ENCODE data around the gene HMGCS2. TPM values are rescaled to one million over a fixed set of nuclear protein-coding genes. Genes with fewer than 3 reads are reported as not detected.

HMGCS2 gene
- total and polyA plus RNA-seq, 4 donors, result 297 to 944 (median 841) TPM

DNA sequence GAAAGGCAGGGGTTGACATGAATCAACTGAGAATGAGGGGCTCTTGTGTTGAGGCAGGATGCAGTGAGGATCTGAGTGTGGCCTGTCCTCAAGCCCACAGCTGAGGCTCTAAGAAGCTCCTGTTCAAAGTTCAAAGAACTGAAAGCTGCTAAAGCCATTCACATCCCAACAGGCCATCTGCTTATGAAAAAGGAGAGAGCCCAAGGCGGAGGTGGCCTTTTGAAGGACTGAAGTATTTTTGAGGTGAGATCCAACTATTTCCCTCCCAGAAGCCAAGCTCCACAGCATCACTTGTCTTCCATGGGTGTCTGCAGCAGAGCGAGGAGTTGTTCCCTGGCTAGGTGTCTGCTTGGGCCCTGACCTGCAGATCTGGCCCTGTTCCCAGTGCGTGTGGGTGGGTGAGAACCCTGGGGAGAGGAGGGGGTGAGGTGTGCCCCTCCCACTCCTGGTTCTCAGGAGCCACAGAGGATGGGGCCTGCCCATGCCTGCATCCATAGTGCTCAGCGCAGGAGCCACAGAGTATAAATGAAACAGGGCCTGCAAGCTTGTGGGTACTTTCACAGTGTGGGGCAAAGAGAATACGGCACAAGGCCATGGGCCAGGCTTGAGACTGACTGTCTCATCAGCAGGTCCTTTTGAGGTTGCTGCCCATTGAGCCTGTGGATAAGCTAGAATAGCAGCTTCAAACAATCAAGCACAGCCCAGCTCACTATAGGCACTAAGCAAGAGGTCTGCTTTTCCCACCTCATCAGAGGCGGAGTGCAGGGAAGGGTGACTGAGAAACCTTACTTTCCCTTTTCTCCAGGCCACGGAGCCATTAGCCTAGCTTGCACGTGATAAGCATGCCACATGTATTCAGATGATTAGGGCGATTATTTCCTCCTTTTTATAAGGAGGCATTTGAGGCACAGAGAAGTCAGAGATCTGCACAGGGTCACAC lies 26.8 kb upstream of the HMGCS2 start:
- H3K27me3 ChIP-seq (ENCODE audit: control insufficient read depth in 4 of 4, insufficient read depth in 4 of 4, low read length in 3 of 4), result no peaks in the 10 kb centered on the region
- H3K36me3 ChIP-seq (ENCODE audit: control insufficient read depth in 4 of 4, insufficient read depth in 3 of 4, low read depth in 1 of 4, low read length in 3 of 4), result no peaks in the 10 kb centered on the region
- H3K9me3 ChIP-seq (ENCODE audit: control insufficient read depth in 4 of 4, low read length in 3 of 4), result no peaks in the 10 kb centered on the region
- no peak overlapping the region for H3K4me3 ChIP-seq (ENCODE audit: low read depth in 1 of 3, low read length in 3 of 3)
- no peak overlapping the region for H3K27ac ChIP-seq (ENCODE audit: low read depth in 1 of 2, low read length in 2 of 2)
- H3K4me1 ChIP-seq (ENCODE audit: control insufficient read depth in 4 of 4, insufficient read depth in 4 of 4, low read length in 3 of 4), result peaks cover 6 to 15% (median 10%) of the 10 kb centered on the region in 4 donors
- TF ChIP-seq FOXA1 (IDR thresholded peaks at IDR 0.05) (no peak), GABPA (IDR thresholded peaks at IDR 0.05 in 1 of 2, conservative IDR thresholded peaks at IDR 0.05 in 1 of 2) (no peak), EGR1 (IDR thresholded peaks at IDR 0.05; ENCODE audit: low read depth in 2 of 2) (no peak), FOXA2 (IDR thresholded peaks at IDR 0.05) (no peak), SP1 (IDR thresholded peaks at IDR 0.05) (no peak), HNF4A (conservative IDR thresholded peaks at IDR 0.05) (no peak), NR2F2 (IDR thresholded peaks at IDR 0.05) (no peak), YY1 (IDR thresholded peaks at IDR 0.05) (no peak), RAD21 (IDR thresholded peaks at IDR 0.05) (no peak), HNF4G (IDR thresholded peaks at IDR 0.05) (no peak), TAF1 (conservative IDR thresholded peaks at IDR 0.05) (no peak), RXRA (IDR thresholded peaks at IDR 0.05) (no peak)
- TF ChIP-seq, protein P1, sequence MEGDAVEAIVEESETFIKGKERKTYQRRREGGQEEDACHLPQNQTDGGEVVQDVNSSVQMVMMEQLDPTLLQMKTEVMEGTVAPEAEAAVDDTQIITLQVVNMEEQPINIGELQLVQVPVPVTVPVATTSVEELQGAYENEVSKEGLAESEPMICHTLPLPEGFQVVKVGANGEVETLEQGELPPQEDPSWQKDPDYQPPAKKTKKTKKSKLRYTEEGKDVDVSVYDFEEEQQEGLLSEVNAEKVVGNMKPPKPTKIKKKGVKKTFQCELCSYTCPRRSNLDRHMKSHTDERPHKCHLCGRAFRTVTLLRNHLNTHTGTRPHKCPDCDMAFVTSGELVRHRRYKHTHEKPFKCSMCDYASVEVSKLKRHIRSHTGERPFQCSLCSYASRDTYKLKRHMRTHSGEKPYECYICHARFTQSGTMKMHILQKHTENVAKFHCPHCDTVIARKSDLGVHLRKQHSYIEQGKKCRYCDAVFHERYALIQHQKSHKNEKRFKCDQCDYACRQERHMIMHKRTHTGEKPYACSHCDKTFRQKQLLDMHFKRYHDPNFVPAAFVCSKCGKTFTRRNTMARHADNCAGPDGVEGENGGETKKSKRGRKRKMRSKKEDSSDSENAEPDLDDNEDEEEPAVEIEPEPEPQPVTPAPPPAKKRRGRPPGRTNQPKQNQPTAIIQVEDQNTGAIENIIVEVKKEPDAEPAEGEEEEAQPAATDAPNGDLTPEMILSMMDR (IDR thresholded peaks at IDR 0.05; ENCODE audit: low read depth, low read length, missing input control), result no peak
- TF ChIP-seq, protein P2, sequence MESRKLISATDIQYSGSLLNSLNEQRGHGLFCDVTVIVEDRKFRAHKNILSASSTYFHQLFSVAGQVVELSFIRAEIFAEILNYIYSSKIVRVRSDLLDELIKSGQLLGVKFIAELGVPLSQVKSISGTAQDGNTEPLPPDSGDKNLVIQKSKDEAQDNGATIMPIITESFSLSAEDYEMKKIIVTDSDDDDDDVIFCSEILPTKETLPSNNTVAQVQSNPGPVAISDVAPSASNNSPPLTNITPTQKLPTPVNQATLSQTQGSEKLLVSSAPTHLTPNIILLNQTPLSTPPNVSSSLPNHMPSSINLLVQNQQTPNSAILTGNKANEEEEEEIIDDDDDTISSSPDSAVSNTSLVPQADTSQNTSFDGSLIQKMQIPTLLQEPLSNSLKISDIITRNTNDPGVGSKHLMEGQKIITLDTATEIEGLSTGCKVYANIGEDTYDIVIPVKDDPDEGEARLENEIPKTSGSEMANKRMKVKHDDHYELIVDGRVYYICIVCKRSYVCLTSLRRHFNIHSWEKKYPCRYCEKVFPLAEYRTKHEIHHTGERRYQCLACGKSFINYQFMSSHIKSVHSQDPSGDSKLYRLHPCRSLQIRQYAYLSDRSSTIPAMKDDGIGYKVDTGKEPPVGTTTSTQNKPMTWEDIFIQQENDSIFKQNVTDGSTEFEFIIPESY (IDR thresholded peaks at IDR 0.05), result no peak
- TF ChIP-seq, protein P3, sequence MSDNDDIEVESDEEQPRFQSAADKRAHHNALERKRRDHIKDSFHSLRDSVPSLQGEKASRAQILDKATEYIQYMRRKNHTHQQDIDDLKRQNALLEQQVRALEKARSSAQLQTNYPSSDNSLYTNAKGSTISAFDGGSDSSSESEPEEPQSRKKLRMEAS (IDR thresholded peaks at IDR 0.05), result no peak
- TF ChIP-seq, protein P4, sequence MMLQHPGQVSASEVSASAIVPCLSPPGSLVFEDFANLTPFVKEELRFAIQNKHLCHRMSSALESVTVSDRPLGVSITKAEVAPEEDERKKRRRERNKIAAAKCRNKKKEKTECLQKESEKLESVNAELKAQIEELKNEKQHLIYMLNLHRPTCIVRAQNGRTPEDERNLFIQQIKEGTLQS (IDR thresholded peaks at IDR 0.05), result no peak
- TF ChIP-seq, protein P5, sequence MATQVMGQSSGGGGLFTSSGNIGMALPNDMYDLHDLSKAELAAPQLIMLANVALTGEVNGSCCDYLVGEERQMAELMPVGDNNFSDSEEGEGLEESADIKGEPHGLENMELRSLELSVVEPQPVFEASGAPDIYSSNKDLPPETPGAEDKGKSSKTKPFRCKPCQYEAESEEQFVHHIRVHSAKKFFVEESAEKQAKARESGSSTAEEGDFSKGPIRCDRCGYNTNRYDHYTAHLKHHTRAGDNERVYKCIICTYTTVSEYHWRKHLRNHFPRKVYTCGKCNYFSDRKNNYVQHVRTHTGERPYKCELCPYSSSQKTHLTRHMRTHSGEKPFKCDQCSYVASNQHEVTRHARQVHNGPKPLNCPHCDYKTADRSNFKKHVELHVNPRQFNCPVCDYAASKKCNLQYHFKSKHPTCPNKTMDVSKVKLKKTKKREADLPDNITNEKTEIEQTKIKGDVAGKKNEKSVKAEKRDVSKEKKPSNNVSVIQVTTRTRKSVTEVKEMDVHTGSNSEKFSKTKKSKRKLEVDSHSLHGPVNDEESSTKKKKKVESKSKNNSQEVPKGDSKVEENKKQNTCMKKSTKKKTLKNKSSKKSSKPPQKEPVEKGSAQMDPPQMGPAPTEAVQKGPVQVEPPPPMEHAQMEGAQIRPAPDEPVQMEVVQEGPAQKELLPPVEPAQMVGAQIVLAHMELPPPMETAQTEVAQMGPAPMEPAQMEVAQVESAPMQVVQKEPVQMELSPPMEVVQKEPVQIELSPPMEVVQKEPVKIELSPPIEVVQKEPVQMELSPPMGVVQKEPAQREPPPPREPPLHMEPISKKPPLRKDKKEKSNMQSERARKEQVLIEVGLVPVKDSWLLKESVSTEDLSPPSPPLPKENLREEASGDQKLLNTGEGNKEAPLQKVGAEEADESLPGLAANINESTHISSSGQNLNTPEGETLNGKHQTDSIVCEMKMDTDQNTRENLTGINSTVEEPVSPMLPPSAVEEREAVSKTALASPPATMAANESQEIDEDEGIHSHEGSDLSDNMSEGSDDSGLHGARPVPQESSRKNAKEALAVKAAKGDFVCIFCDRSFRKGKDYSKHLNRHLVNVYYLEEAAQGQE (IDR thresholded peaks at IDR 0.05), result no peak
- 86% methylated on average over 9 of the region's 9 CpGs for WGBS
- no peak overlapping the region for H3K9ac ChIP-seq (ENCODE audit: low read depth in 1 of 2, low read length in 2 of 2)
- DNase-seq (ENCODE audit: low spot score), result no peak
